ENCODE results near the gene CYTH3. TPM values are rescaled to one million over a fixed set of nuclear protein-coding genes. Genes with fewer than 3 reads are reported as not detected.

CYTH3 gene
- total and polyA plus RNA-seq, 2 of the 4 experiments (the other 2 are of a cell fraction): 14.2 to 34.8 TPM

GRCh38 chr7:6202117-6202516, 70.3 kb downstream of the CYTH3 start:
- CTCF ChIA-PET: no interaction called here
- no peak for TF ChIP-seq RCOR1 (IDR thresholded peaks at IDR 0.05; ENCODE audit: insufficient replicate concordance, low read length)
- no peak for TF ChIP-seq POLR2A (IDR thresholded peaks at IDR 0.05; ENCODE audit: low read depth, low read length)
- TF ChIP-seq RFX5 (IDR thresholded peaks at IDR 0.05; ENCODE audit: low read depth, low read length): no peak
- TF ChIP-seq, protein P1, sequence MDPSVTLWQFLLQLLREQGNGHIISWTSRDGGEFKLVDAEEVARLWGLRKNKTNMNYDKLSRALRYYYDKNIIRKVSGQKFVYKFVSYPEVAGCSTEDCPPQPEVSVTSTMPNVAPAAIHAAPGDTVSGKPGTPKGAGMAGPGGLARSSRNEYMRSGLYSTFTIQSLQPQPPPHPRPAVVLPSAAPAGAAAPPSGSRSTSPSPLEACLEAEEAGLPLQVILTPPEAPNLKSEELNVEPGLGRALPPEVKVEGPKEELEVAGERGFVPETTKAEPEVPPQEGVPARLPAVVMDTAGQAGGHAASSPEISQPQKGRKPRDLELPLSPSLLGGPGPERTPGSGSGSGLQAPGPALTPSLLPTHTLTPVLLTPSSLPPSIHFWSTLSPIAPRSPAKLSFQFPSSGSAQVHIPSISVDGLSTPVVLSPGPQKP (IDR thresholded peaks at IDR 0.05; ENCODE audit: borderline replicate concordance, low read depth, low read length): no peak
- no peak for TF ChIP-seq SMC3 (IDR thresholded peaks at IDR 0.05; ENCODE audit: low read depth, low read length)
- no peak for TF ChIP-seq CEBPB (IDR thresholded peaks at IDR 0.05; ENCODE audit: low read depth, low read length)
- TF ChIP-seq, protein P2, sequence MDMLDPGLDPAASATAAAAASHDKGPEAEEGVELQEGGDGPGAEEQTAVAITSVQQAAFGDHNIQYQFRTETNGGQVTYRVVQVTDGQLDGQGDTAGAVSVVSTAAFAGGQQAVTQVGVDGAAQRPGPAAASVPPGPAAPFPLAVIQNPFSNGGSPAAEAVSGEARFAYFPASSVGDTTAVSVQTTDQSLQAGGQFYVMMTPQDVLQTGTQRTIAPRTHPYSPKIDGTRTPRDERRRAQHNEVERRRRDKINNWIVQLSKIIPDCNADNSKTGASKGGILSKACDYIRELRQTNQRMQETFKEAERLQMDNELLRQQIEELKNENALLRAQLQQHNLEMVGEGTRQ (IDR thresholded peaks at IDR 0.05; ENCODE audit: low read depth, low read length): no peak
- TF ChIP-seq FOS (IDR thresholded peaks at IDR 0.05; ENCODE audit: low read depth, low read length): no peak
- no peak for TF ChIP-seq MXI1 (IDR thresholded peaks at IDR 0.05; ENCODE audit: borderline replicate concordance, low read depth, low read length)
- TF ChIP-seq NFE2L2 (IDR thresholded peaks at IDR 0.05; ENCODE audit: low read depth, low read length): no peak
- TF ChIP-seq CTCF (conservative IDR thresholded peaks at IDR 0.05; ENCODE audit: low read depth, low read length): no peak
- no peak for TF ChIP-seq CHD1 (IDR thresholded peaks at IDR 0.05; ENCODE audit: low read depth, low read length)
- no peak for TF ChIP-seq BHLHE40 (IDR thresholded peaks at IDR 0.05; ENCODE audit: low read depth, low read length)
- TF ChIP-seq MAZ (IDR thresholded peaks at IDR 0.05; ENCODE audit: borderline replicate concordance, low read depth, low read length): no peak
- TF ChIP-seq MAFK (IDR thresholded peaks at IDR 0.05; ENCODE audit: low read depth, low read length): no peak
- TF ChIP-seq RAD21 (IDR thresholded peaks at IDR 0.05; ENCODE audit: low read length): no peak
- H3K56ac ChIP-seq (ENCODE audit: extremely low read depth, insufficient read depth, low read length): no peak overlapping the region

More at GRCh38 chr7:6202117-6202516, 70.3 kb downstream of the CYTH3 start:
- Histone ChIP-seq H3K4me1 (ENCODE audit: control insufficient read depth, insufficient read depth, low read length) (peaks cover 14% of the 10 kb centered on the region), H4K8ac (ENCODE audit: low read depth in 2 of 2, low read length in 2 of 2) (no peak overlapping the region), H3K36me3 (ENCODE audit: control insufficient read depth, insufficient read depth, low read length) (peaks cover 3% of the 10 kb centered on the region; the same call in 1 of the 2 replicates), H3K4ac (ENCODE audit: low read depth, low read length) (no peak overlapping the region), H2AK9ac (replicated peaks; ENCODE audit: low read depth, low read length, poor library complexity) (no peak overlapping the region), H3K14ac (replicated peaks; ENCODE audit: low read depth, low read length) (no peak overlapping the region), H2BK120ac (ENCODE audit: low read depth, low read length) (no peak overlapping the region), H3K4me2 (ENCODE audit: low read depth, low read length) (no peak overlapping the region), H3K79me1 (ENCODE audit: low read depth in 1 of 2, low read length in 2 of 2) (peaks cover 29 to 76% of the 10 kb centered on the region in 2 experiments), H3K9ac (ENCODE audit: low read depth, low read length) (no peak overlapping the region), H3K23ac (ENCODE audit: low read depth, low read length) (no peak overlapping the region), H4K5ac (ENCODE audit: low read depth, low read length) (no peak overlapping the region), H2AK5ac (ENCODE audit: low read depth, low read length) (no peak overlapping the region), H4K91ac (ENCODE audit: insufficient read depth, low read depth, low read length) (no peak overlapping the region), H2BK20ac (ENCODE audit: low read depth, low read length) (no peak overlapping the region), H3K27ac (ENCODE audit: insufficient read depth, low read length) (no peak overlapping the region), H3K4me3 (ENCODE audit: insufficient read depth, low read depth, low read length) (no peak overlapping the region), H2BK5ac (ENCODE audit: low read depth, low read length, poor library complexity, severe bottlenecking) (no peak overlapping the region), H2AFZ (replicated peaks; ENCODE audit: low read length, poor library complexity) (no peak overlapping the region), H3K27me3 (ENCODE audit: control insufficient read depth, insufficient read depth, low read length) (no peaks in the 10 kb centered on the region), H3K9me3 (ENCODE audit: control insufficient read depth, insufficient read depth, low read length) (no peaks in the 10 kb centered on the region), H3K9me1 (ENCODE audit: insufficient read depth, low read length) (peaks cover 22% of the 10 kb centered on the region), H3K18ac (ENCODE audit: low read depth, low read length) (no peak overlapping the region), H4K20me1 (ENCODE audit: insufficient read depth, low read length) (peaks cover 13% of the 10 kb centered on the region; the same call in 1 of the 2 replicates), H2BK15ac (ENCODE audit: low read depth, low read length) (no peak overlapping the region)
- intact Hi-C loops (cut with micrococcal nuclease): no loop called here
- no TSS peak for BruUV-seq (replicated peaks)
- dilution Hi-C loops (cut with HindIII; ENCODE audit: low sequenced_read_pairs, unreplicated experiment): no loop called here
- POLR2A ChIA-PET (ENCODE audit: unreplicated experiment): no interaction called here
- in situ Hi-C loops (cut with MboI; ENCODE audit: low sequenced_read_pairs): no loop called here
- no peak for ATAC-seq (ENCODE audit: low read depth)
- 94% methylated on average over 4 of the region's 10 CpGs; no CpG with 5 or more reads in 1 of the 2 experiments for WGBS, 2 experiments (ENCODE audit: extremely low coverage in 2 of 2, insufficient read length in 1 of 2)
- no peak for DNase-seq
